ENCODE measurements around the gene ZNF853.

ZNF853 gene

DNA sequence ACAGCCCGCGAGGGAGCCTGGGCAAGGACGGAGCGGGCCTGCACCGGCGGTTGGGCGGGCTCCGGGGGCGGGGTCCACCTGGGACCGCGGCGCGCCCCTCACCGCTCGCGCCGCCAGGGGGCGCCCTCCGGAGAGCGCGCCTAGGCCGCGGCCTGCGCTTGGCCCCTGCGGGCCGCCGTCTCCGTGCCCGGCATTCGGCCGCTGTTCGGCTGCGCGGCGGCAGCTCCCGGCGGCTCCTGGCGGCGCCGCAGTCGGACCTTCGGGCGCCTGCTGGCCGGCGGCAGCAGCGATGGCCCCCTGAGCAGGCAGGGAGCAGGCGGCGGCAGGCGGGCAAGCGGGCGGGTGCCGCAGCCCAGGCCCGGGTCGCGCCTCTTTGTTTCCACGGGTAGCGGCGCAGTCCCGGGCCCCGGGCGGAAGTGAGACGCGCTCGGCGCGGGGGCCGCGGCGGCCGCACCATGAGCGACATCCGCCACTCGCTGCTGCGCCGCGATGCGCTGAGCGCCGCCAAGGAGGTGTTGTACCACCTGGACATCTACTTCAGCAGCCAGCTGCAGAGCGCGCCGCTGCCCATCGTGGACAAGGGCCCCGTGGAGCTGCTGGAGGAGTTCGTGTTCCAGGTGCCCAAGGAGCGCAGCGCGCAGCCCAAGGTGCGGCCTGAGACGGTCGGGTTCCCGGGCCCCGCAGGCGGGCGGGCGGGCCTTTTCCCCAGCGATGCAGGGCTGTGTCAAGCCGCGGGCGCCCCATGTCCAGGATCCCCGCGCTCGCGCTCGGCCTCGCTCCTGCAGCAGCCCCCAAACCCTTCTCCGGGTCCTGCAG is 25.4 kb upstream of the ZNF853 start, which contains the start of gene INTS15:
TSS of gene INTS15 (plus strand) at position 193 of the 816 bp plus-strand sequence. CDS start at position 456, 263 bp downstream.
- H3K27ac ChIP-seq = peak within 1 kb of the TSS; percentile 79

DNA sequence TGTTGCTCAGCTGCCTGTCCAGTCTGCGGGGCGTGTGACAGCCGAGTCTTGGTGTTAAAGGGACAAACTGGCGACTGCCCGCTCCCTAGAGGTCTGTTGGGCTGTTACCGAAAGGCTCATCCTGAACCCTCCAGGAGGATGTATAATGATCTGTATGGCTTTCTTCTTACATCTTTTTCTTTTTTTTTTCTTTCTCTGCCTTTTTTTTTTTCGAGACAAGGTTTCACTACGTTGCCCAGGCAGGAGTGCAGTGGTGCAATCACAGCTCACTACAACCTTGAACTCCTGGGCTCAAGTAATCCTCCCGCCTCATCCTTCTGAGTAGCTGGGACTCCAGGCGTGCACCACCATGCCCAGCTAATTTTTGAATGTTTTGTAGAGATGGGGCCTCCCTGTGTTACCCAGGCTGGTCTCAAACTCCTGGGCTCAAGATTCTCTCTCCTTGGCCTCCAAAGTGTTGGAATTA is 24.7 kb upstream of the ZNF853 start:
- TF ChIP-seq ZFX (IDR thresholded peaks at IDR 0.05; ENCODE audit: borderline replicate concordance) = no peak
- TF ChIP-seq, protein P1, sequence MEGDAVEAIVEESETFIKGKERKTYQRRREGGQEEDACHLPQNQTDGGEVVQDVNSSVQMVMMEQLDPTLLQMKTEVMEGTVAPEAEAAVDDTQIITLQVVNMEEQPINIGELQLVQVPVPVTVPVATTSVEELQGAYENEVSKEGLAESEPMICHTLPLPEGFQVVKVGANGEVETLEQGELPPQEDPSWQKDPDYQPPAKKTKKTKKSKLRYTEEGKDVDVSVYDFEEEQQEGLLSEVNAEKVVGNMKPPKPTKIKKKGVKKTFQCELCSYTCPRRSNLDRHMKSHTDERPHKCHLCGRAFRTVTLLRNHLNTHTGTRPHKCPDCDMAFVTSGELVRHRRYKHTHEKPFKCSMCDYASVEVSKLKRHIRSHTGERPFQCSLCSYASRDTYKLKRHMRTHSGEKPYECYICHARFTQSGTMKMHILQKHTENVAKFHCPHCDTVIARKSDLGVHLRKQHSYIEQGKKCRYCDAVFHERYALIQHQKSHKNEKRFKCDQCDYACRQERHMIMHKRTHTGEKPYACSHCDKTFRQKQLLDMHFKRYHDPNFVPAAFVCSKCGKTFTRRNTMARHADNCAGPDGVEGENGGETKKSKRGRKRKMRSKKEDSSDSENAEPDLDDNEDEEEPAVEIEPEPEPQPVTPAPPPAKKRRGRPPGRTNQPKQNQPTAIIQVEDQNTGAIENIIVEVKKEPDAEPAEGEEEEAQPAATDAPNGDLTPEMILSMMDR (IDR thresholded peaks at IDR 0.05) = no peak
- peak overlapping the region; percentile 79 for H3K27ac ChIP-seq

More for the DNA sequence above, 25.4 kb upstream of the ZNF853 start, which contains the start of gene INTS15:
- no peak for TF ChIP-seq ZFX (IDR thresholded peaks at IDR 0.05; ENCODE audit: borderline replicate concordance)
- TF ChIP-seq, protein P1 (IDR thresholded peaks at IDR 0.05) = peak; percentile 99

DNA sequence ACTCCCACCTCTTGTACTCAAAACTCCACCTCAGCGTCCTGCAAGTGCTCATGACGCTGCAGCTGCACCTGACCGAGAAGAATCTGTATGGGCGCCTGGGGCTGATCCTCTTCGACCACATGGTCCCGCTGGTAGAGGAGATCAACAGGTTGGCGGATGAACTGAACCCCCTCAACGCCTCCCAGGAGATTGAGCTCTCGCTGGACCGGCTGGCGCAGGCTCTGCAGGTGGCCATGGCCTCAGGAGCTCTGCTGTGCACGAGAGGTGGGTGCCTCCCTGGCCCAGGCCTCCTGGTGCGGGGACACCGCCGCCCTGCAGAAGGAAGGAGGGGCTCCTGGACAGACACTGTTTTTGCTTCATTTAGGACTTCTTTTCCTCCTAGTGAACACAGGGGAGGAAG is 15.3 kb upstream of the ZNF853 start:
- no peak overlapping the region for H3K27ac ChIP-seq
- TF ChIP-seq ZFX (IDR thresholded peaks at IDR 0.05; ENCODE audit: borderline replicate concordance) = no peak
- TF ChIP-seq, protein P1 (IDR thresholded peaks at IDR 0.05) = no peak

DNA sequence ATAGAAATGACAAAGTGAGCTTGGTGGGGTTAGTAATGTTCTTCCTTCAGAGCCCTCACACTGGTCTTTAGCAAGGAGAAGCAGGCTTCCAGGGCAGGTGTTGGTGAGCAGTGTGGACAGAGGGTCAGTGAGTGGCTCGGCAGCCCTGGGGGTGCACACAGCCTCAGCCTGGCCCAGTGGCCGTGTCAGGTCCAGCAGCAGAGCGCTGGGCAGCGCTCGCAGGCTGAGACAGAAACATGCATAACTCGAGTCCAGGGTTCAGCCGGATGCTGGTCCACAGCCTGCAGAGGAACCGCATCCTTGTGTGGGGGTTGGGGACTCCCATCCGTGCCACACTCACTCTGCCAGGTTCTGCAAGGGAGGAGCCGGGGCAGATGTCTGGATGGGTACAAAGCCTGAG is 11.0 kb upstream of the ZNF853 start:
- TF ChIP-seq, protein P1 (IDR thresholded peaks at IDR 0.05) = no peak
- no peak for TF ChIP-seq ZFX (IDR thresholded peaks at IDR 0.05; ENCODE audit: borderline replicate concordance)
- no peak overlapping the region for H3K27ac ChIP-seq

DNA sequence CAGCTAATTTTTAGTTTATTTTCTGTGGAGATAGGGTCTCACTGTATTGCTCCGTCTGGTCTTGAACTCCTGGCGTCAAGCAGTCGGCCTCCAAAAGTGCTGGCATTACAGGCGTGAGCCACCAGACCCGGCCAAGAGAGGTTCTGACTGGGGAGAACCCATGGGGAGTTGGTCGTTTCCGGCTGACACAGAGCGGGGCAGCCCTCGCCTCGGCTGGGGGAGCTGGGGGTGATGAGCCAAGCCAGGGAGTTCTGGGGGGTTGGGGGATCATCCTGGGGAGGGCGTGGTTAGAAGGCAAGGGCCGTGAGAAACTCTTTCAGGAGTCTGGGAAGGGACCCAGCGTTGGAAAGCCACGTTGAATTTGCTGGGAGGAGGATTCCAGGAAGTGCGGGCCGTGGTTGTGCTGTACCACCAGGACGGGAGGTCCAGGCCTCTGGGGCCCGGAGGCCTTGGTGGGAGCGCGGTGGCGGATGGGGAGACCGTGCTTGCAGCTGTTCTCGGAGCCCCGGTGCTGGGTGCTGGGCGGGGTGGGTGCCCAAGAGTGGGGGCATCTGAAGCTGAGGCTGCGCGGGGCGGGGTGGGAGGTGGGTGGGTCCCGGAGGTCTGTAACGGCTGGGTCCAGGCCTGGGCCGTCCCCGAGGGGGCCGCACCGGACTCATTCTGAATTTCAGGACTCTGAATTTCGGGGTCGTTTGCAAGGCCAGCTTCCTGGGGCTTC is 8.4 kb upstream of the ZNF853 start:
- TF ChIP-seq, protein P1 (IDR thresholded peaks at IDR 0.05) = no peak
- no peak for TF ChIP-seq ZFX (IDR thresholded peaks at IDR 0.05; ENCODE audit: borderline replicate concordance)

DNA sequence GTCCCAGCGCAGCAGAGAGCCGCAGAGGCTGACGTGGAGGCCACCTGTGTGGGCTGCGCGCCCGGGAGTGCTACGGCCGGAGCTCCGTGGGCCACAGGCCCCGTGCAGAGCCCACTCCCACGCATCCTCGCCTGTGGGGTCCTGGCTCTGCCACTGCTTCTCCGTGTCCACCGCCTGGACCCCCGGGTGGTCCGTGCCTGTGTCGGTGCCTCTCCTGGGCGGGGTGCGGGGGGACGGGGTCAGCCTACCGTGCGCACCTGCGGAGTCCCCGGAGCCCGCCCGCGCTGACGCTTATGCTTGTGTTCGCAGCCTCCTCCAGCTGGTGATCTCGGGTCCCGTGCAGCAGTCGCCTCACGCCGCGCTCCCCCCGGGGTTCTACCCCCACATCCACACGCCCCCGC is 7.8 kb upstream of the ZNF853 start:
- no peak overlapping the region for H3K27ac ChIP-seq
- TF ChIP-seq, protein P1 (IDR thresholded peaks at IDR 0.05) = no peak
- TF ChIP-seq ZFX (IDR thresholded peaks at IDR 0.05; ENCODE audit: borderline replicate concordance) = no peak

More for the DNA sequence above, 8.4 kb upstream of the ZNF853 start:
- H3K27ac ChIP-seq = no peak overlapping the region

All from 22Rv1 (cell line).